Type B pancreatic cell (in vitro differentiated cells): Measurements from ENCODE around the gene SLU7. TPM values are rescaled to one million over a fixed set of nuclear protein-coding genes. Genes with fewer than 3 reads are reported as not detected.
A peak's percentile ranks its signal among the peaks of the same experiment; 100 is the strongest.

Experiments used
- DNase-seq: peaks from one replicate; pipeline ENCODE4 v3.0.0; 2021; ENCODE audit warnings: mixed read lengths; ENCODE audit not compliant: unreplicated experiment; ENCODE audit errors: extremely low spot score
- H3K27ac Mint-ChIP-seq: 2 replicates; pipeline ENCODE4 v1.8.0; 2021; ENCODE audit warnings: mild to moderate bottlenecking, mixed read lengths
- H3K27me3 Mint-ChIP-seq: 2 replicates; pipeline ENCODE4 v1.8.0; 2021; ENCODE audit warnings: mixed read lengths
- H3K36me3 Mint-ChIP-seq: 2 replicates; pipeline ENCODE4 v1.8.0; 2021; ENCODE audit warnings: mixed read lengths
- H3K4me1 Mint-ChIP-seq: one replicate; pipeline ENCODE4 v1.8.0; 2021; ENCODE audit warnings: mixed read lengths; ENCODE audit not compliant: unreplicated experiment
- H3K4me3 Mint-ChIP-seq: 2 replicates; pipeline ENCODE4 v1.8.0; 2021; ENCODE audit warnings: mild to moderate bottlenecking, mixed read lengths
- H3K9me3 Mint-ChIP-seq: 2 replicates; pipeline ENCODE4 v1.8.0; 2021; ENCODE audit warnings: mixed read lengths
- total RNA-seq: library from RNA; stranded (reverse); gene quantifications from 2 replicates; pipeline ENCODE4 v1.2.1, GENCODE V29; 2021; ENCODE audit warnings: low replicate concordance
- TF ChIP-seq, protein P1 (sequence below): fragments of 200-600 bp; sonication (generic); conservative IDR thresholded peaks from 2 replicates; pipeline ENCODE4 v1.5.0; 2021; ENCODE audit warnings: antibody characterized with exemption, mild to moderate bottlenecking

Gene SLU7
- total RNA-seq, 1 donor from 2014 or later: 37.7 TPM

GRCh38 chr5:160435532-160435931 is 16.7 kb upstream of the SLU7 start:
- no peak for DNase-seq
- no peaks in the 10 kb centered on the region for H3K36me3 Mint-ChIP-seq
- TF ChIP-seq, protein P1, sequence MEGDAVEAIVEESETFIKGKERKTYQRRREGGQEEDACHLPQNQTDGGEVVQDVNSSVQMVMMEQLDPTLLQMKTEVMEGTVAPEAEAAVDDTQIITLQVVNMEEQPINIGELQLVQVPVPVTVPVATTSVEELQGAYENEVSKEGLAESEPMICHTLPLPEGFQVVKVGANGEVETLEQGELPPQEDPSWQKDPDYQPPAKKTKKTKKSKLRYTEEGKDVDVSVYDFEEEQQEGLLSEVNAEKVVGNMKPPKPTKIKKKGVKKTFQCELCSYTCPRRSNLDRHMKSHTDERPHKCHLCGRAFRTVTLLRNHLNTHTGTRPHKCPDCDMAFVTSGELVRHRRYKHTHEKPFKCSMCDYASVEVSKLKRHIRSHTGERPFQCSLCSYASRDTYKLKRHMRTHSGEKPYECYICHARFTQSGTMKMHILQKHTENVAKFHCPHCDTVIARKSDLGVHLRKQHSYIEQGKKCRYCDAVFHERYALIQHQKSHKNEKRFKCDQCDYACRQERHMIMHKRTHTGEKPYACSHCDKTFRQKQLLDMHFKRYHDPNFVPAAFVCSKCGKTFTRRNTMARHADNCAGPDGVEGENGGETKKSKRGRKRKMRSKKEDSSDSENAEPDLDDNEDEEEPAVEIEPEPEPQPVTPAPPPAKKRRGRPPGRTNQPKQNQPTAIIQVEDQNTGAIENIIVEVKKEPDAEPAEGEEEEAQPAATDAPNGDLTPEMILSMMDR: no peak
- H3K4me3 Mint-ChIP-seq: no peak overlapping the region
- no peaks in the 10 kb centered on the region for H3K9me3 Mint-ChIP-seq
- H3K27ac Mint-ChIP-seq: no peak overlapping the region
- peaks cover 17% of the 10 kb centered on the region for H3K27me3 Mint-ChIP-seq
- H3K4me1 Mint-ChIP-seq: peaks cover 23% of the 10 kb centered on the region

GRCh38 chr5:160434022-160434531 is 15.2 kb upstream of the SLU7 start:
- TF ChIP-seq, protein P1: no peak
- peak; percentile 81 for DNase-seq
- peaks cover 15% of the 10 kb centered on the region for H3K27me3 Mint-ChIP-seq
- H3K4me1 Mint-ChIP-seq: peaks cover 21% of the 10 kb centered on the region
- peak overlapping the region; percentile 65 for H3K27ac Mint-ChIP-seq
- H3K4me3 Mint-ChIP-seq: peak overlapping the region; percentile 5
- H3K36me3 Mint-ChIP-seq: peaks cover 3% of the 10 kb centered on the region
- H3K9me3 Mint-ChIP-seq: no peaks in the 10 kb centered on the region

- H3K27me3 Mint-ChIP-seq: peaks cover 9% of the 10 kb centered on the region
Observed at GRCh38 chr5:160432787-160433186, 13.9 kb upstream of the SLU7 start.

DNA sequence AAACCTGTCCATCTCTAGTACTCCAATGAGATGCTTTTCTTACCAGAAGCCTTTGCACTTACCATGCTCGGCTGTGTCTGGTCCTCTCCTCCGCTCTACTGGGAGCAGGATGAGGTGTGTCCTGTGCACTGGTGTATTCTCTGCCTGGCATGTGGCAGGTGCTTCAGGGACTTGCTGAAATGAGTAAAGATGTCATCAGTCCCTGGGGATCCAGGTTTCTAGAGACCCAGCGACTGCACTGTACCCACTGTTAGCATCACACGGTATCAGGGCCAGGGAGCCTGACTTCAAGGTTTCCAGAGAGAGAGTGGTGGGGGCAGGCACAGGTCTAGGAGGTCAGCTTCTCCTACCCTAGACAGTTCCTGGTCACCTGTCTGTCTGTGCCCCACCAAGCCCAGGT is 13.3 kb upstream of the SLU7 start:
- Mint-ChIP-seq H3K9me3 (no peaks in the 10 kb centered on the region), H3K27me3 (peaks cover 9% of the 10 kb centered on the region), H3K4me1 (peaks cover 12% of the 10 kb centered on the region), H3K36me3 (peaks cover 3% of the 10 kb centered on the region), H3K27ac (no peak overlapping the region), H3K4me3 (no peak overlapping the region)
- TF ChIP-seq, protein P1: no peak
- DNase-seq: no peak

More at GRCh38 chr5:160432787-160433186, 13.9 kb upstream of the SLU7 start:
- Mint-ChIP-seq H3K4me3 (no peak overlapping the region), H3K27ac (no peak overlapping the region), H3K9me3 (no peaks in the 10 kb centered on the region), H3K36me3 (peaks cover 3% of the 10 kb centered on the region), H3K4me1 (peaks cover 12% of the 10 kb centered on the region)
- no peak for DNase-seq
- TF ChIP-seq, protein P1: no peak

DNA sequence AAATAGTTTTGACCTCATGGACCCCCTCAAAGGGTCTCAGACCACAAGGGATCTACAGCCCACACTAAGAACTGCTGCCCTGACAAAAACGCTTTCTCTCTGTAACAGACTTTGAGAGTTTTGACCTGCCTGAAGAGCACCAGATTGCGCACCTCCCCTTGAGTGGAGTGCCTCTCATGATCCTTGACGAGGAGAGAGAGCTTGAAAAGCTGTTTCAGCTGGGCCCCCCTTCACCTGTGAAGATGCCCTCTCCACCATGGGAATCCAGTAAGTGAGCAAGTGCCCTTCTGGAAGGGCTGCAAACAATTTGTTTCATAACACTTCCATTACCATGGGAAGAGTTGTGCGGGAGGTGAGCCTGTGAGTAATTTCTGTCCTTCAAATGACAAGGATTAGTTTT is 8.7 kb upstream of the SLU7 start:
- H3K36me3 Mint-ChIP-seq: peaks cover 16% of the 10 kb centered on the region
- DNase-seq: no peak
- peaks cover 20% of the 10 kb centered on the region for H3K4me1 Mint-ChIP-seq
- no peaks in the 10 kb centered on the region for H3K27me3 Mint-ChIP-seq
- no peaks in the 10 kb centered on the region for H3K9me3 Mint-ChIP-seq
- H3K27ac Mint-ChIP-seq: no peak overlapping the region
- TF ChIP-seq, protein P1: no peak
- no peak overlapping the region for H3K4me3 Mint-ChIP-seq

- peaks cover 26% of the 10 kb centered on the region for H3K4me1 Mint-ChIP-seq
- H3K27me3 Mint-ChIP-seq: no peaks in the 10 kb centered on the region
- TF ChIP-seq, protein P1: no peak
- H3K4me3 Mint-ChIP-seq: peak overlapping the region; percentile 98
- no peak for DNase-seq
- H3K36me3 Mint-ChIP-seq: peaks cover 13% of the 10 kb centered on the region
- no peaks in the 10 kb centered on the region for H3K9me3 Mint-ChIP-seq
- H3K27ac Mint-ChIP-seq: peak overlapping the region; percentile 21
Observed at GRCh38 chr5:160423099-160423498, 4.2 kb upstream of the SLU7 start.
